ENCODE data around the gene LELP1.
A peak's percentile ranks its signal among the peaks of the same experiment; 100 is the strongest.
"Not testable (repeated sequence)": the region's sequence is repeated elsewhere in the genome, so short reads cannot be mapped to it uniquely, and the experiment has no call there.

Gene LELP1

DNA sequence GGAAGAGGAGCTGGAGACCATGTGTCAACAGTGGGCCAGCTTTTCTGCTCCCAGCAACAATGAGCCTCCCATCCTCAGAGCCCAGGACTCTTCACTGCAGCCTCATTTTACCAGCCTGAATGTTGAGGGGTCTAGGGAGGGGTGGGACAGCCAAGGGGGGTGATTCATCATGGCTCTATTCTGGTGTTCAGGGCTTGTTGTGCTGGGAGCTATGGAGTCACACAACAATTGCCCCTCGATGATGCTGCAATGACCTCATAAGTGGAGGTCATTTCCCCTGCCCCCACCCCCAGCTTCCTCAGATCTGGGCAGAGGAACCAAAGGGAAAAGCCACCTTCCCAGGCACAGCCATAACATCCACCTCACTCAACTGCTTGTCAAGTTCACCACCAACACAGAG, at the start of gene LELP1:
TSS of gene LELP1 (plus strand) at position 301 of the 400 bp plus-strand sequence. CDS start 1,278 bp downstream, outside the sequence.
- no peak for DNase-seq

GRCh38 chr1:153155541-153155940, 47.7 kb upstream of the LELP1 start:
- no peak for DNase-seq

DNA sequence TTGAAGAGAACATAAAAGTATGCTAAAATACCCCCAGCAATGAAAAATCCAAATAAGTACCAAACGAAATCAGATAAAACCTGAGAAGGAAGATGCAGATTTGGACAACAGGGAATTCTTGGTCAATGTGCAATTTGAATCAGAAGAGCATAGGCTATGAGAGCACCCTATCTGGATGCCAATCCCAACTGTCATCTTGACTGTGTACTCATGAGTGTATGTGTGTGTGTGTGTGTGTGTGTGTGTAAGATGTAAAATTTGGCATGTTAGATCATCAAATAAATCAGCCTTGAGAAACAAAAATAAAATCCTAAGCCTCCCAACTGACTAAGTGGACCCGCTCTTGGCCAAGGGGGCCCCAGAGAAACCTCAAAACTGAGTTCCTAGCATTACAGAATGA, 34.5 kb upstream of the LELP1 start:
- no peak for DNase-seq

GRCh38 chr1:153174624-153175023, 28.6 kb upstream of the LELP1 start:
- DNase-seq: no peak

DNA sequence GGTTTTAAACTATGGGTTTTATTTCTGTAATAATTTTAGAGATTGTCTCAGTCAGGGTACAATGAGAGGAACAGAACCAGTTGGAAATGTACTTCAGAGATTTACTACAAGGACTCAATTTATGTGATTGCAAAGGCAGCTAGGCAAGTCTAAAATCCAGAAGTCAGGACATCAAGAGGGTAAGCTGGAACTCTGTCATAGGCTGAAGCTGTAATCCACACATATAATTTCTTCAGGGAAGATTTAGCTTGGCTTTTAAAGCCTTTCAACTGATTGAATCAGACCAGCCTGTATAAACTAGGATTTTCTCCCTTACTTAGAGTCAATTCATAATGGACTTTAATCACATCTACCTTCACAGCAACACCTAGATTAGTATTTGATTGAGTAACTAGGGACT, 24.3 kb upstream of the LELP1 start:
- DNase-seq: no peak

- DNase-seq: no peak
Measured at GRCh38 chr1:153180556-153180955, 22.7 kb upstream of the LELP1 start.

DNA sequence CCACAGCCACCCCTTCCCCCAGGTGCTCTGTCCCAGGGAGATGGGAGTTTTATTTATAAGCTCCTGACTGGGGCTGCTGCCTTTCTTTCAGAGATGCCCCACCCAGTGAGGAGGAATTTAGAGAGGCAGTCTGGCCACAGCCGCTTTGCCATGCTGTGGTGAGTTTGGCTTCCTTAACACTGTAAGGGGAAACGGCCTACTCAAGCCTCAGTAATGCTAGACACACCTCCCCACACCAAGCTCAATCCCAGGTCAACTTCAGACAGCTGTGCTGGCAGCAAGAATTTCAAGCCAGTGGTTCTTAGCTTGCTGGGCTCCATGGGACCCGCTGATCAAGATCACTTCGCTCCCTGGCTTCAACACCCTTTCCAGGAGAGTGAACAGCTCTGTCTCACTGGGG, 14.9 kb upstream of the LELP1 start:
- DNase-seq: not testable (repeated sequence)

- DNase-seq: no peak
Measured at GRCh38 chr1:153190373-153190772, 12.9 kb upstream of the LELP1 start.

DNA sequence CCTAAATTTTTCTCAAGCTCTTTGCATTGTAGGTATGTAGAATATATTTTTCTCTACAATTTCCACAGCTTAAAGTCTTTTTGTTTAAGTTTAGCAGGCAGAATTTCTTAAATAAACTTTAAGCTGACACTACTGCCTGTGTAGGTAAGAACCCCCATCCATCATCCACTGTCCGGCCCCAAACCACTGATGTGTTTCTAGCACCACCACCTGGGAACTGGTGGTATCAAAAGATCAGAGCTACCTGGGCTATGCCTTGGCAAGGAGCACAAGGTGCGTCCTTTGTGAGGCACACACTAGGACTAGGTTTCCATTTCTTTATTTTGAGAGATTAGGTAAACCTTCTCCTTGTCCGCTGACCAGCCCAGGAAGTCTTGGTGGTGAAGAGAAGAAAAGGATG, 10.5 kb upstream of the LELP1 start:
- DNase-seq: peak; percentile 23

GRCh38 chr1:153194331-153195050, 8.7 kb upstream of the LELP1 start:
- no peak for DNase-seq

- no peak for DNase-seq
Measured at GRCh38 chr1:153195216-153195615, 8.0 kb upstream of the LELP1 start.

- DNase-seq: no peak
Measured at GRCh38 chr1:153202006-153202405, 1.2 kb upstream of the LELP1 start.

DNA sequence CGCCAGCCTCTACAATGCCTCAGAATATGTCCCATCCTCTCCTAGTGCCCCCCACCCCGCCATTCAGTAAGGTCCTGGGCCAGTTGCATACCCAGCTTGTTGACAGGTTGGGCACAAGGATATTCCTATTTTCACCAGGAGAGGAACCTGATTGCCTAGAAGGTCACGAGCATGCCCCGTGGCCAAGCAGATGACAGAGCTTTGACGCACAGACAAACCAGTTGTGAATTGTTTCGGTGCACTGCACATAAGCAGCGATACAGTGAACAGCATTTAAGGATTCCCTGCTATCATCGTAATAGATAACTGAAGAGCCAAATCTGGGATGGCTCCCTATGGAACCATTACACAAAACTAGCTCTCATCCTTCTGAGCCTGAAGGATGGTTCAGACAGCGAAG, 3.4 kb downstream of the LELP1 start:
- no peak for DNase-seq

DNA sequence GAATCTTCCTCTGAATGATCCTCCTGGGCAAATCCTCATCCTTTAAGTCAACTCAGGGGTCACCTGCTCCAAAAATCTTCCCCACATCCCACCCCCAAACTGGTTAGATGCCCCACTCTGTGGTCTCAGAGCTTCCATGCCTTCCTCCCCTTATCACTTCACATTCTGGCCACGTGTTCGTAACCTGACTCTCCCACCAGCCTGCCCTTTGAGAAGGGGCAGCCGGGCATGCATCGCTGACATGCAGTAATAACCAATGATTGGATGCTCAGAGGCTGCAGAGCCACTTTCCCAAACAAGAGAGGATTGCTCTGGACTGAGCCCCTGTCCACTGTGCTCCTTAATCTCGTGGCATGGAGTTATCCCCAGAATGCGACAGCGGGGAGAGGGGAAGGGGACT, 7.0 kb downstream of the LELP1 start:
- DNase-seq: no peak

DNA sequence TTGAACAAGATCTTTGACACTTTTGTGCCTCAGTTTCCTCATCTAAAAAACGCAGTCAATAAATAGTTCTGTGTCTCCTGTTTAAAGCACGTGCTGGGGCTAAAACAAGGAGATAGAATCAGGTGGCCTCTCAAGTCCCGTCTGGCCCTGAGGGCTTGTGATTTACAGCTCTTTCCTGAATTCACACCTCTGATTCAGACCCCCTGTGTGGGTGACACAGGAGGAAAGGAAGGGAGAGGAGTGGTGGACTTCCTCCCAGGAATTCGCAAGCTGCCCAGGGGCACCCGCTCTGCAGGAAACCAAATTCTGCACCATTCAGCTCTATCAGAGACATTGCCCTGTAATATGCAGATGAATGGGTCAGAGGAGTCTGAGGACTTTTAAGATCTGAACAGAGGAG, 9.0 kb downstream of the LELP1 start:
- DNase-seq: no peak

GRCh38 chr1:153213519-153213918, 10.3 kb downstream of the LELP1 start:
- DNase-seq: no peak

- no peak for DNase-seq
Measured at GRCh38 chr1:153217212-153217611, 14.0 kb downstream of the LELP1 start, which contains the start of gene PRR9. Gene PRR9, plus strand, starts transcription at chr1:153217584. Its CDS starts 561 bp downstream, at chr1:153218145.

DNA sequence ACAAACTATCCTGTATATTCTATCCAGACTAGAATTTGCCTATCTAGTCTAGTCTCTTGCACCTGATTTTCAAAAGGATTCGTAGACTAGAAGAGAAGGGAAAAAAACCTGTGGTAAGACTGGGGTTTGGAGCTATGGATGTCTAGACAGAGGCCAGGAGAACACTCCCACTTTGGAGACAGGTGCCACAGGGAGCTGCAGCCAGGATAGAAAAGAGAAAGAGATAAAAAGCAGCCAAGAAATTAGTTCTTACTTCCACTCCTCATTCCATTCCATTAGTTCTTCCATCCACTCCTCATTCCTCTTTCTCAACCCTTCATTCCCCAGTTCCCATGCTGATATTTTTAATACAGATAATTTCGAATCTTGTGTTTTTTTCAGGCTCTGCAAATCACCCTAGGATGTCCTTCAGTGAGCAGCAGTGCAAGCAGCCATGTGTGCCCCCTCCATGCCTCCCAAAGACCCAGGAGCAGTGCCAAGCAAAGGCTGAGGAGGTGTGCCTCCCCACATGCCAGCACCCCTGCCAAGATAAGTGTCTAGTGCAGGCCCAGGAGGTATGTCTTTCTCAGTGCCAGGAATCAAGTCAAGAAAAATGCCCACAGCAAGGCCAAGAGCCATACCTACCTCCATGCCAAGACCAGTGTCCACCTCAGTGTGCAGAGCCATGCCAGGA, 14.7 kb downstream of the LELP1 start:
- DNase-seq: no peak

GRCh38 chr1:153220606-153221303, 17.5 kb downstream of the LELP1 start:
- DNase-seq: no peak

- DNase-seq: peak; percentile 64
Measured at GRCh38 chr1:153223040-153223891, 20.0 kb downstream of the LELP1 start.

DNA sequence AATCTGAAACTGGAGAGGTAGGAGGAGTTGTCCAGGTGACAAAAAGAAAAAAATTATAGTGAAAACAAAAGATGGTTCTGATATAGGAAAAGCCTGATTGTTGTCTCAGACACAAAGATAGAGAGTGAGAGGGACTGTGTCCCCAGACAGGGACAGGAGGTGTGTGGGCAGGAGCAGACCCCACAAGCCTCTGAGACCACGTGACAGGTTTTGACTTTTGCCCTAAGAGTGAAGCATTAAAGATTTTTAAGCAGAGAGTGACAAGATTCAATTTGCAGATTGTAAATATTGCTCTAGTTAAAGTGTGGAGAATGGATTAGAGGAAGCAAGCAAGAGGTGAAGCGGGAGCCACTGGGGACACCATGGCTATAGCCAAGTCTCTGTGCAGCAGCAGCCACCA, 24.6 kb downstream of the LELP1 start:
- no peak for DNase-seq

- DNase-seq: no peak
Measured at GRCh38 chr1:153228491-153228890, 25.3 kb downstream of the LELP1 start.
